ENCODE results near the gene PCDHB5. TPM values are rescaled to one million over a fixed set of nuclear protein-coding genes. Genes with fewer than 3 reads are reported as not detected.
"Not testable (repeated sequence)": the region's sequence is repeated elsewhere in the genome, so short reads cannot be mapped to it uniquely, and the experiment has no call there.

Gene PCDHB5
- total and polyA plus RNA-seq, 5 donors from 2014 or later, result 0.19 TPM; not detected in 4

GRCh38 chr5:141179371-141179770, 44.4 kb downstream of the PCDHB5 start:
- H3K9me3 Mint-ChIP-seq, result peaks cover 0 to 16% (median 6%) of the 10 kb centered on the region in 7 donors
- H3K4me1 Mint-ChIP-seq; H3K4me3 ChIP-seq (ENCODE audit: low read depth, low read length); H3K9me3 ChIP-seq (ENCODE audit: control insufficient read depth in 2 of 2, low read length in 2 of 2); H3K27ac Mint-ChIP-seq; H3K4me3 Mint-ChIP-seq; H3K36me3 Mint-ChIP-seq; DNase-seq; H3K27ac ChIP-seq (ENCODE audit: insufficient read depth, low read length, poor library complexity, severe bottlenecking); H3K36me3 ChIP-seq (ENCODE audit: control insufficient read depth, insufficient read depth, low read length); H3K4me1 ChIP-seq (ENCODE audit: control insufficient read depth, insufficient read depth, low read length, poor library complexity, severe bottlenecking); H3K27me3 ChIP-seq (ENCODE audit: control insufficient read depth, insufficient read depth, low read length); ATAC-seq (ENCODE audit: low read depth in 2 of 2): not testable (repeated sequence)
- H3K27me3 Mint-ChIP-seq, result peaks cover 11% of the 10 kb centered on the region

- not testable (repeated sequence) for H3K4me1 Mint-ChIP-seq; ATAC-seq (ENCODE audit: low read depth in 2 of 2); H3K9me3 ChIP-seq (ENCODE audit: control insufficient read depth in 2 of 2, low read length in 2 of 2); H3K36me3 Mint-ChIP-seq; H3K4me3 Mint-ChIP-seq; H3K4me3 ChIP-seq (ENCODE audit: low read depth, low read length); H3K27ac Mint-ChIP-seq; H3K27me3 Mint-ChIP-seq; H3K27ac ChIP-seq (ENCODE audit: insufficient read depth, low read length, poor library complexity, severe bottlenecking); DNase-seq; H3K4me1 ChIP-seq (ENCODE audit: control insufficient read depth, insufficient read depth, low read length, poor library complexity, severe bottlenecking); H3K27me3 ChIP-seq (ENCODE audit: control insufficient read depth, insufficient read depth, low read length); H3K36me3 ChIP-seq (ENCODE audit: control insufficient read depth, insufficient read depth, low read length)
- peaks cover 0 to 19% (median 6%) of the 10 kb centered on the region in 7 donors for H3K9me3 Mint-ChIP-seq
These were observed 44.9 kb downstream of the PCDHB5 start for GRCh38 chr5:141179876-141180275.

GRCh38 chr5:141180313-141180712, 45.3 kb downstream of the PCDHB5 start:
- peaks cover 0 to 19% (median 6%) of the 10 kb centered on the region in 7 donors for H3K9me3 Mint-ChIP-seq
- H3K27ac Mint-ChIP-seq, result no peak overlapping the region
- no peak for ATAC-seq (ENCODE audit: low read depth in 2 of 2)

GRCh38 chr5:141182248-141182647, 47.2 kb downstream of the PCDHB5 start, which contains the start of gene PCDHB16:
Gene PCDHB16, plus strand, starts transcription at chr5:141182387. Its CDS starts 173 bp downstream, at chr5:141182560.
- Mint-ChIP-seq H3K27ac (no peak within 1 kb of the TSS), H3K9me3 (peaks cover 0 to 27% (median 8%) of the 10 kb centered on the region in 7 donors)
- no peak for ATAC-seq (ENCODE audit: low read depth in 2 of 2)

More at GRCh38 chr5:141180313-141180712, 45.3 kb downstream of the PCDHB5 start:
- no peaks in the 10 kb centered on the region for H3K4me1 ChIP-seq (ENCODE audit: control insufficient read depth, insufficient read depth, low read length, poor library complexity, severe bottlenecking)
- peaks cover 9% of the 10 kb centered on the region for H3K27me3 ChIP-seq (ENCODE audit: control insufficient read depth, insufficient read depth, low read length)
- H3K4me3 Mint-ChIP-seq, result no peak overlapping the region
- no peak for DNase-seq
- H3K27me3 Mint-ChIP-seq, result peaks cover 4% of the 10 kb centered on the region
- H3K27ac ChIP-seq (ENCODE audit: insufficient read depth, low read length, poor library complexity, severe bottlenecking), result no peak overlapping the region
- H3K36me3 ChIP-seq (ENCODE audit: control insufficient read depth, insufficient read depth, low read length), result no peaks in the 10 kb centered on the region
- H3K4me1 Mint-ChIP-seq, result no peaks in the 10 kb centered on the region
- peaks cover 6% of the 10 kb centered on the region for H3K36me3 Mint-ChIP-seq
- H3K9me3 ChIP-seq (ENCODE audit: control insufficient read depth in 2 of 2, low read length in 2 of 2), result no peaks in the 10 kb centered on the region
- H3K4me3 ChIP-seq (ENCODE audit: low read depth, low read length), result no peak overlapping the region

GRCh38 chr5:141184117-141184855, 49.3 kb downstream of the PCDHB5 start:
- not testable (repeated sequence) for H3K36me3 ChIP-seq (ENCODE audit: control insufficient read depth, insufficient read depth, low read length); H3K27me3 ChIP-seq (ENCODE audit: control insufficient read depth, insufficient read depth, low read length); H3K4me1 ChIP-seq (ENCODE audit: control insufficient read depth, insufficient read depth, low read length, poor library complexity, severe bottlenecking); H3K4me3 ChIP-seq (ENCODE audit: low read depth, low read length); H3K27ac Mint-ChIP-seq; H3K27ac ChIP-seq (ENCODE audit: insufficient read depth, low read length, poor library complexity, severe bottlenecking); H3K9me3 ChIP-seq (ENCODE audit: control insufficient read depth in 2 of 2, low read length in 2 of 2); H3K4me3 Mint-ChIP-seq; H3K4me1 Mint-ChIP-seq; H3K36me3 Mint-ChIP-seq; ATAC-seq (ENCODE audit: low read depth in 2 of 2); DNase-seq
- Mint-ChIP-seq H3K9me3 (peaks cover 0 to 31% (median 12%) of the 10 kb centered on the region in 7 donors), H3K27me3 (peaks cover 19% of the 10 kb centered on the region)

More at GRCh38 chr5:141182248-141182647, 47.2 kb downstream of the PCDHB5 start, which contains the start of gene PCDHB16:
- Histone ChIP-seq H3K36me3 (ENCODE audit: control insufficient read depth, insufficient read depth, low read length) (no peaks in the 10 kb centered on the region), H3K4me1 (ENCODE audit: control insufficient read depth, insufficient read depth, low read length, poor library complexity, severe bottlenecking) (no peaks in the 10 kb centered on the region), H3K27ac (ENCODE audit: insufficient read depth, low read length, poor library complexity, severe bottlenecking) (no peak within 1 kb of the TSS), H3K9me3 (ENCODE audit: control insufficient read depth in 2 of 2, low read length in 2 of 2) (no peaks in the 10 kb centered on the region), H3K27me3 (ENCODE audit: control insufficient read depth, insufficient read depth, low read length) (peaks cover 6% of the 10 kb centered on the region), H3K4me3 (ENCODE audit: low read depth, low read length) (no peak within 1 kb of the TSS)
- no peak within 1 kb of the TSS for H3K4me3 Mint-ChIP-seq
- DNase-seq, result no peak
- peaks cover 14% of the 10 kb centered on the region for H3K27me3 Mint-ChIP-seq
- peaks cover 6% of the 10 kb centered on the region for H3K36me3 Mint-ChIP-seq
- H3K4me1 Mint-ChIP-seq, result peaks cover 0 to 6% (median 2%) of the 10 kb centered on the region in 4 donors

- Mint-ChIP-seq H3K9me3 (peaks cover 0 to 39% (median 14%) of the 10 kb centered on the region in 7 donors), H3K4me1 (peaks cover 0 to 11% (median 2%) of the 10 kb centered on the region in 4 donors), H3K4me3 (peak within 1 kb of the TSS in 2 of 4 donors; percentile 12 to 49), H3K36me3 (peaks cover 14% of the 10 kb centered on the region), H3K27me3 (peaks cover 21% of the 10 kb centered on the region), H3K27ac (no peak within 1 kb of the TSS)
- H3K27me3 ChIP-seq (ENCODE audit: control insufficient read depth, insufficient read depth, low read length), result peaks cover 3% of the 10 kb centered on the region
- no peaks in the 10 kb centered on the region for H3K4me1 ChIP-seq (ENCODE audit: control insufficient read depth, insufficient read depth, low read length, poor library complexity, severe bottlenecking)
- peaks cover 0 to 2% of the 10 kb centered on the region in 2 experiments for H3K9me3 ChIP-seq (ENCODE audit: control insufficient read depth in 2 of 2, low read length in 2 of 2)
- peak within 1 kb of the TSS; percentile 27 for H3K4me3 ChIP-seq (ENCODE audit: low read depth, low read length)
- no peak within 1 kb of the TSS for H3K27ac ChIP-seq (ENCODE audit: insufficient read depth, low read length, poor library complexity, severe bottlenecking)
- no peak for ATAC-seq (ENCODE audit: low read depth in 2 of 2)
- H3K36me3 ChIP-seq (ENCODE audit: control insufficient read depth, insufficient read depth, low read length), result no peaks in the 10 kb centered on the region
- DNase-seq, result peak in 2 of 3 donors; percentile 9 to 13
These were observed 52.0 kb downstream of the PCDHB5 start, which contains the start of gene PCDHB9 for GRCh38 chr5:141186897-141187512. Gene PCDHB9, plus strand, starts transcription at chr5:141187161. Its CDS starts 158 bp downstream, at chr5:141187319.
